Erythroblast (primary cell): ENCODE results near the gene OTX2.

Experiments used
- GATA1 ChIP-seq: IDR thresholded peaks from 2 replicates; pipeline ENCODE4 v1.6.1; 2011; ENCODE audit warnings: low read depth, mild to moderate bottlenecking, control low read depth, low read length, moderate library complexity
- POLR2A ChIP-seq: IDR thresholded peaks from 2 replicates; pipeline ENCODE4 v1.6.1; 2011; ENCODE audit warnings: mild to moderate bottlenecking, low read length

GRCh38 chr14:56753396-56753795, 56.9 kb downstream of the OTX2 start:
- TF ChIP-seq POLR2A, result no peak
- TF ChIP-seq GATA1, result no peak
